PC-9 (cell line): ENCODE measurements around the gene GPSM1. TPM values are rescaled to one million over a fixed set of nuclear protein-coding genes. Genes with fewer than 3 reads are reported as not detected.
A peak's percentile ranks its signal among the peaks of the same experiment; 100 is the strongest.

Experiments used
- BruUV-seq: library from RNA; stranded (reverse); fragments of 400-500 nt; replicated peaks from 2 replicates; lab custom pipeline; 2021; lab: Mats Ljungman, UMichigan
- CTCF ChIA-PET: fragments of 300-600 bp; sonication (Branson Sonifier 250); formaldehyde crosslinking; loops from one replicate; lab custom pipeline; 2022; ENCODE audit warnings: antibody characterized with exemption; lab: Charles Lee
- POLR2A ChIA-PET: fragments of 300-600 bp; sonication (Branson Sonifier 250); formaldehyde crosslinking; loops from one replicate; lab custom pipeline; 2022; ENCODE audit warnings: antibody characterized with exemption; ENCODE audit not compliant: unreplicated experiment; lab: Charles Lee
- DNase-seq, 2 experiments: peaks; one replicate each; pipeline versions ENCODE4 v3.0.0 to v3.0.0-alpha.2; 2015 to 2022; ENCODE audit warnings: mixed read lengths in 1 of 2
- H2AFZ ChIP-seq: fragments of 200-600 bp; sonication (generic); 2 replicates; pipeline ENCODE4 v1.8.1; 2017; ENCODE audit warnings: antibody characterized with exemption
- H3F3A ChIP-seq: fragments of 200-600 bp; sonication (generic); 2 replicates; pipeline ENCODE4 v1.8.1; 2017; ENCODE audit warnings: antibody characterized with exemption, mild to moderate bottlenecking, low read depth; ENCODE audit not compliant: insufficient read depth
- H3K27ac ChIP-seq: fragments of 200-600 bp; sonication (generic); 2 replicates; pipeline ENCODE4 v1.6.1; 2016; ENCODE audit warnings: mixed run types
- H3K27me3 ChIP-seq: fragments of 200-600 bp; sonication (generic); 2 replicates; pipeline ENCODE4 v1.6.1; 2016; ENCODE audit warnings: low read depth, mixed run types; ENCODE audit not compliant: insufficient read depth
- H3K36me3 ChIP-seq: fragments of 200-600 bp; sonication (generic); 2 replicates; pipeline ENCODE4 v1.6.1; 2016; ENCODE audit warnings: low read depth, mixed run types
- H3K4me1 ChIP-seq: fragments of 200-600 bp; sonication (generic); replicated peaks from 2 replicates; pipeline ENCODE4 v1.6.1; 2016; ENCODE audit warnings: mixed run types; ENCODE audit not compliant: insufficient read depth
- H3K4me2 ChIP-seq: fragments of 200-600 bp; sonication (generic); 2 replicates; pipeline ENCODE4 v1.6.1; 2017; ENCODE audit warnings: mixed run types
- H3K4me3 ChIP-seq: fragments of 200-600 bp; sonication (generic); 2 replicates; pipeline ENCODE4 v1.6.1; 2016; ENCODE audit warnings: mixed run types
- H3K79me2 ChIP-seq: fragments of 200-600 bp; sonication (generic); 2 replicates; pipeline ENCODE4 v1.6.1; 2017; ENCODE audit warnings: low read depth, mixed run types
- H3K9me2 ChIP-seq: fragments of 200-600 bp; sonication (generic); 2 replicates; pipeline ENCODE4 v1.8.1; 2017; ENCODE audit warnings: mild to moderate bottlenecking; ENCODE audit not compliant: insufficient read depth
- H3K9me3 ChIP-seq: fragments of 200-600 bp; sonication (generic); 2 replicates; pipeline ENCODE4 v1.8.1; 2016; ENCODE audit warnings: low read depth; ENCODE audit not compliant: insufficient read depth
- H4K20me1 ChIP-seq: fragments of 200-600 bp; sonication (generic); 2 replicates; pipeline ENCODE4 v1.8.1; 2017; ENCODE audit not compliant: insufficient read depth
- CTCF ChIP-seq: fragments of 200-600 bp; sonication (generic); conservative IDR thresholded peaks from 2 replicates; pipeline ENCODE4 v1.6.1; 2017; ENCODE audit warnings: mixed run types, antibody characterized with exemption, mild to moderate bottlenecking, moderate library complexity
- EZH2 ChIP-seq: fragments of 200-600 bp; sonication (generic); IDR thresholded peaks from 2 replicates; pipeline ENCODE4 v1.8.0; 2017; ENCODE audit warnings: antibody characterized with exemption, low read depth
- intact Hi-C: fragments of 100-400 bp; cut with micrococcal nuclease; formaldehyde crosslinking; loops from one replicate; pipeline ENCODE4 v1.10.0; 2022; ENCODE audit not compliant: unreplicated experiment
- total RNA-seq: library from RNA; stranded (reverse); gene quantifications from 2 replicates; pipeline ENCODE4 v1.2.3, GENCODE V29; 2021

GPSM1 gene
- total RNA-seq, 1 experiment from 2014 or later = 5.5 TPM

GRCh38 chr9:136355616-136356557, 28.5 kb downstream of the GPSM1 start:
- no peak overlapping the region for H3K27ac ChIP-seq
- intact Hi-C loops = no loop called here
- peak overlapping the region; percentile 36; the same call in 1 of the 2 replicates for H3K4me2 ChIP-seq
- H3K27me3 ChIP-seq = no peaks in the 10 kb centered on the region
- no peaks in the 10 kb centered on the region; the same call in 1 of the 2 replicates for H3K4me1 ChIP-seq
- no peak overlapping the region for H2AFZ ChIP-seq
- TF ChIP-seq CTCF = no peak
- TF ChIP-seq EZH2 = no peak
- no peaks in the 10 kb centered on the region for H3K36me3 ChIP-seq
- no peak overlapping the region for H3K4me3 ChIP-seq
- H3K79me2 ChIP-seq = no peaks in the 10 kb centered on the region
- CTCF ChIA-PET = no interaction called here
- no peak for DNase-seq
- no TSS peak for BruUV-seq
- POLR2A ChIA-PET = no interaction called here
- H3K9me3 ChIP-seq = no peaks in the 10 kb centered on the region
- H4K20me1 ChIP-seq = no peaks in the 10 kb centered on the region
- peaks cover 12% of the 10 kb centered on the region; the same call in 1 of the 2 replicates for H3F3A ChIP-seq
- H3K9me2 ChIP-seq = no peaks in the 10 kb centered on the region

GRCh38 chr9:136357202-136357725, 29.9 kb downstream of the GPSM1 start:
- Histone ChIP-seq H3K27me3 (no peaks in the 10 kb centered on the region), H3K36me3 (no peaks in the 10 kb centered on the region), H4K20me1 (no peaks in the 10 kb centered on the region), H3K9me2 (no peaks in the 10 kb centered on the region), H3F3A (peaks cover 12% of the 10 kb centered on the region; the same call in 1 of the 2 replicates), H3K9me3 (no peaks in the 10 kb centered on the region), H3K79me2 (no peaks in the 10 kb centered on the region), H3K4me2 (no peak overlapping the region), H3K4me1 (no peaks in the 10 kb centered on the region; the same call in 1 of the 2 replicates), H2AFZ (no peak overlapping the region), H3K27ac (no peak overlapping the region), H3K4me3 (no peak overlapping the region)
- intact Hi-C loops = no loop called here
- no peak for DNase-seq
- no peak for TF ChIP-seq CTCF
- CTCF ChIA-PET = no interaction called here
- POLR2A ChIA-PET = no interaction called here
- no TSS peak for BruUV-seq

- no peaks in the 10 kb centered on the region for H3K79me2 ChIP-seq
Observed at GRCh38 chr9:136358016-136358415, 30.7 kb downstream of the GPSM1 start.

More at GRCh38 chr9:136358016-136358415, 30.7 kb downstream of the GPSM1 start:
- Histone ChIP-seq H2AFZ (no peak overlapping the region), H4K20me1 (no peaks in the 10 kb centered on the region), H3K9me3 (no peaks in the 10 kb centered on the region), H3K4me1 (peaks cover 5% of the 10 kb centered on the region; the same call in 1 of the 2 replicates), H3K9me2 (no peaks in the 10 kb centered on the region), H3K4me3 (no peak overlapping the region), H3K4me2 (no peak overlapping the region), H3F3A (peaks cover 12% of the 10 kb centered on the region; the same call in 1 of the 2 replicates), H3K27ac (no peak overlapping the region), H3K27me3 (no peaks in the 10 kb centered on the region), H3K36me3 (no peaks in the 10 kb centered on the region)
- no TSS peak for BruUV-seq
- DNase-seq = no peak
- ChIA-PET POLR2A (no interaction called here), CTCF (no interaction called here)
- no peak for TF ChIP-seq EZH2
- TF ChIP-seq CTCF = no peak
- intact Hi-C loops = no loop called here
